C4-2B (cell line): ENCODE data around the gene IGF2.

Experiments used
- H3K27ac ChIP-seq: fragments of 450-650 bp; 2 replicates; pipeline ENCODE4 v1.5.1; 2017
- CTCF ChIP-seq: fragments of 450-650 bp; conservative IDR thresholded peaks from 2 replicates; pipeline ENCODE4 v1.5.1; 2017; ENCODE audit warnings: mild to moderate bottlenecking
- ZFX ChIP-seq: fragments of 450-650 bp; IDR thresholded peaks from 2 replicates; pipeline ENCODE4 v1.6.1; 2017

IGF2 gene

GRCh38 chr11:2139621-2140337 is 590 bp upstream of the IGF2 start:
- TF ChIP-seq CTCF (no peak), ZFX (no peak)
- H3K27ac ChIP-seq, result no peak overlapping the region

- no peak for TF ChIP-seq CTCF
- no peak for TF ChIP-seq ZFX
- H3K27ac ChIP-seq, result no peak overlapping the region
Measured at GRCh38 chr11:2138431-2139122, 612 bp downstream of the IGF2 start.

GRCh38 chr11:2138068-2138430 is 1.1 kb downstream of the IGF2 start:
- TF ChIP-seq CTCF (no peak), ZFX (no peak)
- no peak overlapping the region for H3K27ac ChIP-seq

- H3K27ac ChIP-seq, result no peak overlapping the region
- no peak for TF ChIP-seq CTCF
- no peak for TF ChIP-seq ZFX
Measured at GRCh38 chr11:2137202-2138067, 1.8 kb downstream of the IGF2 start.

GRCh38 chr11:2136952-2137201 is 2.3 kb downstream of the IGF2 start:
- TF ChIP-seq CTCF (no peak), ZFX (no peak)
- no peak overlapping the region for H3K27ac ChIP-seq

- TF ChIP-seq CTCF, result no peak
- TF ChIP-seq ZFX, result no peak
- no peak overlapping the region for H3K27ac ChIP-seq
Measured at GRCh38 chr11:2136209-2136951, 2.8 kb downstream of the IGF2 start.
